ENCODE results near the gene RBM8A.

The RBM8A gene

GRCh38 chr1:145962157-145963102, 35.1 kb upstream of the RBM8A start:
- TF ChIP-seq EGR1 (IDR thresholded peaks at IDR 0.05) = no peak
- TF ChIP-seq, protein P1, sequence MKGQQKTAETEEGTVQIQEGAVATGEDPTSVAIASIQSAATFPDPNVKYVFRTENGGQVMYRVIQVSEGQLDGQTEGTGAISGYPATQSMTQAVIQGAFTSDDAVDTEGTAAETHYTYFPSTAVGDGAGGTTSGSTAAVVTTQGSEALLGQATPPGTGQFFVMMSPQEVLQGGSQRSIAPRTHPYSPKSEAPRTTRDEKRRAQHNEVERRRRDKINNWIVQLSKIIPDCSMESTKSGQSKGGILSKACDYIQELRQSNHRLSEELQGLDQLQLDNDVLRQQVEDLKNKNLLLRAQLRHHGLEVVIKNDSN (IDR thresholded peaks at IDR 0.05) = no peak
- TF ChIP-seq CREB1 (IDR thresholded peaks at IDR 0.05; ENCODE audit: low read depth) = no peak
- TF ChIP-seq FOXM1 (IDR thresholded peaks at IDR 0.05; ENCODE audit: borderline replicate concordance, low read depth) = no peak
- TF ChIP-seq ZBTB7A (IDR thresholded peaks at IDR 0.05; ENCODE audit: low read depth) = no peak
- TF ChIP-seq, protein P2, sequence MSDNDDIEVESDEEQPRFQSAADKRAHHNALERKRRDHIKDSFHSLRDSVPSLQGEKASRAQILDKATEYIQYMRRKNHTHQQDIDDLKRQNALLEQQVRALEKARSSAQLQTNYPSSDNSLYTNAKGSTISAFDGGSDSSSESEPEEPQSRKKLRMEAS (IDR thresholded peaks at IDR 0.05) = no peak
- TF ChIP-seq RAD21 (IDR thresholded peaks at IDR 0.05; ENCODE audit: low read depth) = no peak
- no peak for TF ChIP-seq CEBPB (IDR thresholded peaks at IDR 0.05)
- TF ChIP-seq TEAD4 (IDR thresholded peaks at IDR 0.05) = no peak
- no peak for TF ChIP-seq TCF12 (IDR thresholded peaks at IDR 0.05; ENCODE audit: low read depth)
- TF ChIP-seq TAF1 (IDR thresholded peaks at IDR 0.05; ENCODE audit: low read depth) = no peak
- TF ChIP-seq, protein P3, sequence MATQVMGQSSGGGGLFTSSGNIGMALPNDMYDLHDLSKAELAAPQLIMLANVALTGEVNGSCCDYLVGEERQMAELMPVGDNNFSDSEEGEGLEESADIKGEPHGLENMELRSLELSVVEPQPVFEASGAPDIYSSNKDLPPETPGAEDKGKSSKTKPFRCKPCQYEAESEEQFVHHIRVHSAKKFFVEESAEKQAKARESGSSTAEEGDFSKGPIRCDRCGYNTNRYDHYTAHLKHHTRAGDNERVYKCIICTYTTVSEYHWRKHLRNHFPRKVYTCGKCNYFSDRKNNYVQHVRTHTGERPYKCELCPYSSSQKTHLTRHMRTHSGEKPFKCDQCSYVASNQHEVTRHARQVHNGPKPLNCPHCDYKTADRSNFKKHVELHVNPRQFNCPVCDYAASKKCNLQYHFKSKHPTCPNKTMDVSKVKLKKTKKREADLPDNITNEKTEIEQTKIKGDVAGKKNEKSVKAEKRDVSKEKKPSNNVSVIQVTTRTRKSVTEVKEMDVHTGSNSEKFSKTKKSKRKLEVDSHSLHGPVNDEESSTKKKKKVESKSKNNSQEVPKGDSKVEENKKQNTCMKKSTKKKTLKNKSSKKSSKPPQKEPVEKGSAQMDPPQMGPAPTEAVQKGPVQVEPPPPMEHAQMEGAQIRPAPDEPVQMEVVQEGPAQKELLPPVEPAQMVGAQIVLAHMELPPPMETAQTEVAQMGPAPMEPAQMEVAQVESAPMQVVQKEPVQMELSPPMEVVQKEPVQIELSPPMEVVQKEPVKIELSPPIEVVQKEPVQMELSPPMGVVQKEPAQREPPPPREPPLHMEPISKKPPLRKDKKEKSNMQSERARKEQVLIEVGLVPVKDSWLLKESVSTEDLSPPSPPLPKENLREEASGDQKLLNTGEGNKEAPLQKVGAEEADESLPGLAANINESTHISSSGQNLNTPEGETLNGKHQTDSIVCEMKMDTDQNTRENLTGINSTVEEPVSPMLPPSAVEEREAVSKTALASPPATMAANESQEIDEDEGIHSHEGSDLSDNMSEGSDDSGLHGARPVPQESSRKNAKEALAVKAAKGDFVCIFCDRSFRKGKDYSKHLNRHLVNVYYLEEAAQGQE (IDR thresholded peaks at IDR 0.05; ENCODE audit: low read depth) = no peak
- no peak for TF ChIP-seq YY1 (IDR thresholded peaks at IDR 0.05; ENCODE audit: low read depth)
- no peak for TF ChIP-seq NFIC (IDR thresholded peaks at IDR 0.05)
- TF ChIP-seq EP300 (IDR thresholded peaks at IDR 0.05; ENCODE audit: borderline replicate concordance) = no peak

GRCh38 chr1:145961425-145962156, 34.3 kb upstream of the RBM8A start:
- TF ChIP-seq CEBPB (IDR thresholded peaks at IDR 0.05) (no peak), FOXM1 (IDR thresholded peaks at IDR 0.05; ENCODE audit: borderline replicate concordance, low read depth) (no peak), NFIC (IDR thresholded peaks at IDR 0.05) (no peak), RAD21 (IDR thresholded peaks at IDR 0.05; ENCODE audit: low read depth) (no peak), YY1 (IDR thresholded peaks at IDR 0.05; ENCODE audit: low read depth) (no peak), TEAD4 (IDR thresholded peaks at IDR 0.05) (no peak), TCF12 (IDR thresholded peaks at IDR 0.05; ENCODE audit: low read depth) (no peak)
- TF ChIP-seq, protein P3 (IDR thresholded peaks at IDR 0.05; ENCODE audit: low read depth) = no peak
- TF ChIP-seq, protein P2 (IDR thresholded peaks at IDR 0.05) = no peak

DNA sequence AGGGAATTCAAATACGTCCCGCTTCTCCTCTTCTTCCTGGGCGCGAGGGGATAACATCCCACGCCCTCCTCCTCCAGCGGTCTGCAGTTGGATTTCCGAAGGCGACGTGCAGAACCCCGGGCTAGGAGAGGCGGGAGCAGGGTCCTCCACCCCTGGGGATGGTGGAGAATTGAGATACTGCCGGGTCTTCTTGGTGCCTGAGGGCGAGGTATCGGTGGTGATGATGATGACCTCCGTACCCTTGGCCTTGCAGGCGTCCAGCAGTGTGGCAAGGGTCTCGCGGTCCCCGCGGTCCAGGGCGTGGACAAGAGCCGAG, 33.8 kb upstream of the RBM8A start:
- TF ChIP-seq NFIC (IDR thresholded peaks at IDR 0.05) (no peak), FOXM1 (IDR thresholded peaks at IDR 0.05; ENCODE audit: borderline replicate concordance, low read depth) (no peak), ZBTB7A (IDR thresholded peaks at IDR 0.05; ENCODE audit: low read depth) (no peak), EGR1 (IDR thresholded peaks at IDR 0.05) (no peak), CREB1 (IDR thresholded peaks at IDR 0.05; ENCODE audit: low read depth) (no peak), YY1 (IDR thresholded peaks at IDR 0.05; ENCODE audit: low read depth) (no peak), EP300 (IDR thresholded peaks at IDR 0.05; ENCODE audit: borderline replicate concordance) (no peak), CEBPB (IDR thresholded peaks at IDR 0.05) (no peak), TCF12 (IDR thresholded peaks at IDR 0.05; ENCODE audit: low read depth) (no peak)
- TF ChIP-seq, protein P1 (IDR thresholded peaks at IDR 0.05) = no peak

- TF ChIP-seq YY1 (IDR thresholded peaks at IDR 0.05; ENCODE audit: low read depth) = 0 out of 2 replicates have a peak, but pooled peaks have one; percentile 19
- TF ChIP-seq TAF1 (IDR thresholded peaks at IDR 0.05; ENCODE audit: low read depth) = peak; percentile 50; the same call in 1 of the 2 replicates
- TF ChIP-seq, protein P2 (IDR thresholded peaks at IDR 0.05) = peak; percentile 64
- no peak for TF ChIP-seq CREB1 (IDR thresholded peaks at IDR 0.05; ENCODE audit: low read depth)
- peak; percentile 20; the same call in 1 of the 2 replicates for TF ChIP-seq EP300 (IDR thresholded peaks at IDR 0.05; ENCODE audit: borderline replicate concordance)
- TF ChIP-seq TCF12 (IDR thresholded peaks at IDR 0.05; ENCODE audit: low read depth) = 0 out of 2 replicates have a peak, but pooled peaks have one; percentile 31
- no peak for TF ChIP-seq ZBTB7A (IDR thresholded peaks at IDR 0.05; ENCODE audit: low read depth)
Measured at GRCh38 chr1:145960468-145961108, 33.3 kb upstream of the RBM8A start.
